ENCODE results near the gene OR52A1. TPM values are rescaled to one million over a fixed set of nuclear protein-coding genes. Genes with fewer than 3 reads are reported as not detected.

OR52A1 gene
- polyA plus RNA-seq, 3 donors, result not detected

GRCh38 chr11:5102246-5102645, 52.3 kb downstream of the OR52A1 start:
- Histone ChIP-seq H3K4me3 (replicated peaks in 1 of 3; ENCODE audit: low read depth in 2 of 3, low read length in 3 of 3) (no peak overlapping the region), H3K4me1 (ENCODE audit: control insufficient read depth in 1 of 2, insufficient read depth in 2 of 2, low read length in 2 of 2) (no peaks in the 10 kb centered on the region), H3K9me3 (replicated peaks in 1 of 2; ENCODE audit: control insufficient read depth in 1 of 2, insufficient read depth in 1 of 2, low read length in 2 of 2) (no peaks in the 10 kb centered on the region), H3K9ac (ENCODE audit: insufficient read depth, low read length, poor library complexity, severe bottlenecking) (no peak overlapping the region), H3K36me3 (replicated peaks in 1 of 2; ENCODE audit: control insufficient read depth in 1 of 2, insufficient read depth in 2 of 2, low read length in 2 of 2) (no peaks in the 10 kb centered on the region), H3K27me3 (ENCODE audit: control insufficient read depth in 2 of 2, insufficient read depth in 2 of 2, low read length in 2 of 2) (no peaks in the 10 kb centered on the region), H2AFZ (ENCODE audit: insufficient read depth, low read depth, low read length, poor library complexity, severe bottlenecking) (no peak overlapping the region), H4K20me1 (ENCODE audit: insufficient read depth, low read length) (no peaks in the 10 kb centered on the region), H3K27ac (ENCODE audit: low read depth in 1 of 2, low read length in 2 of 2) (no peak overlapping the region), H3K4me2 (replicated peaks; ENCODE audit: extremely low read depth, low read length, poor library complexity, severe bottlenecking) (no peak overlapping the region), H3K79me2 (ENCODE audit: insufficient read depth, low read length) (no peaks in the 10 kb centered on the region)
- WGBS (ENCODE audit: insufficient coverage), result no CpG with 5 or more reads among the region's 2 CpGs
- no peaks in the 10 kb centered on the region for H3K9me3 Mint-ChIP-seq
- no peak overlapping the region for H3K27ac Mint-ChIP-seq
- intact Hi-C loops (cut with micrococcal nuclease), result no loop called here
- H3K4me3 Mint-ChIP-seq, result no peak overlapping the region
- no peak for TF ChIP-seq CTCF (IDR thresholded peaks at IDR 0.05)
- no peaks in the 10 kb centered on the region for H3K4me1 Mint-ChIP-seq
- DNase-seq, result no peak
- H3K36me3 Mint-ChIP-seq, result no peaks in the 10 kb centered on the region
- peaks cover 0 to 2% (median 2%) of the 10 kb centered on the region in 3 donors for H3K27me3 Mint-ChIP-seq (ENCODE audit: low read depth in 3 of 3)

GRCh38 chr11:5096011-5096410, 58.5 kb downstream of the OR52A1 start:
- no peak overlapping the region for H3K27ac Mint-ChIP-seq
- no peak overlapping the region for H3K4me3 ChIP-seq (replicated peaks in 1 of 3; ENCODE audit: low read depth in 2 of 3, low read length in 3 of 3)
- H3K9me3 Mint-ChIP-seq, result no peaks in the 10 kb centered on the region
- H4K20me1 ChIP-seq (ENCODE audit: insufficient read depth, low read length), result no peaks in the 10 kb centered on the region
- H3K9me3 ChIP-seq (replicated peaks in 1 of 2; ENCODE audit: control insufficient read depth in 1 of 2, insufficient read depth in 1 of 2, low read length in 2 of 2), result no peaks in the 10 kb centered on the region
- H3K27ac ChIP-seq (ENCODE audit: low read depth in 1 of 2, low read length in 2 of 2), result no peak overlapping the region
- no peak for TF ChIP-seq CTCF (IDR thresholded peaks at IDR 0.05)
- no CpG with 5 or more reads among the region's 2 CpGs for WGBS (ENCODE audit: insufficient coverage)
- H3K9ac ChIP-seq (ENCODE audit: insufficient read depth, low read length, poor library complexity, severe bottlenecking), result no peak overlapping the region
- no peak overlapping the region for H3K4me3 Mint-ChIP-seq
- no peak for DNase-seq
- H3K79me2 ChIP-seq (ENCODE audit: insufficient read depth, low read length), result no peaks in the 10 kb centered on the region
- no peak overlapping the region for H3K4me2 ChIP-seq (replicated peaks; ENCODE audit: extremely low read depth, low read length, poor library complexity, severe bottlenecking)
- H3K36me3 Mint-ChIP-seq, result no peaks in the 10 kb centered on the region
- no peak overlapping the region for H2AFZ ChIP-seq (ENCODE audit: insufficient read depth, low read depth, low read length, poor library complexity, severe bottlenecking)
- no peaks in the 10 kb centered on the region for H3K27me3 ChIP-seq (ENCODE audit: control insufficient read depth in 2 of 2, insufficient read depth in 2 of 2, low read length in 2 of 2)
- peaks cover 0 to 2% (median 2%) of the 10 kb centered on the region in 3 donors for H3K27me3 Mint-ChIP-seq (ENCODE audit: low read depth in 3 of 3)
- no peaks in the 10 kb centered on the region for H3K36me3 ChIP-seq (replicated peaks in 1 of 2; ENCODE audit: control insufficient read depth in 1 of 2, insufficient read depth in 2 of 2, low read length in 2 of 2)
- H3K4me1 Mint-ChIP-seq, result no peaks in the 10 kb centered on the region
- intact Hi-C loops (cut with micrococcal nuclease), result no loop called here
- H3K4me1 ChIP-seq (ENCODE audit: control insufficient read depth in 1 of 2, insufficient read depth in 2 of 2, low read length in 2 of 2), result no peaks in the 10 kb centered on the region

Other genes with a start within 250 kb of the OR52A1 start
- not detected for gene OR51G2, start 235.4 kb downstream of the OR52A1 start, polyA plus RNA-seq
- not detected for gene OR51G1, start 230.4 kb downstream of the OR52A1 start, polyA plus RNA-seq
- not detected for gene OR51A4, start 207.2 kb downstream of the OR52A1 start, polyA plus RNA-seq
- gene OR51A2, start 199.0 kb downstream of the OR52A1 start, polyA plus RNA-seq, result not detected
- gene OR51L1, start 159.9 kb downstream of the OR52A1 start, polyA plus RNA-seq, result not detected
- gene OR52J3, start 108.2 kb downstream of the OR52A1 start, polyA plus RNA-seq, result not detected
- gene OR52E2, start 95.1 kb downstream of the OR52A1 start, polyA plus RNA-seq, result not detected
- not detected for gene OR52E1, start 85.2 kb downstream of the OR52A1 start, polyA plus RNA-seq
- gene OR52A5, start 16.4 kb downstream of the OR52A1 start, polyA plus RNA-seq, result not detected
- gene OR51V1, start 45.9 kb upstream of the OR52A1 start, polyA plus RNA-seq, result not detected
- 100 to 1,000 TPM in 2 of 3 donors, 1 to 10 TPM in 1; 3.0 to 298 (median 278) TPM for gene HBB, start 72.3 kb upstream of the OR52A1 start, polyA plus RNA-seq
- not detected for gene HBD, start 79.7 kb upstream of the OR52A1 start, polyA plus RNA-seq
- gene HBG1, start 95.1 kb upstream of the OR52A1 start, polyA plus RNA-seq, result not detected
- 1 to 10 TPM in 1 of 3 donors, not detected in 2; 5.1 TPM for gene HBG2, start 100.0 kb upstream of the OR52A1 start, polyA plus RNA-seq
- gene HBE1, start 115.2 kb upstream of the OR52A1 start, polyA plus RNA-seq, result not detected
- gene OR51B4, start 147.2 kb upstream of the OR52A1 start, polyA plus RNA-seq, result not detected
- gene OR51B2, start 169.5 kb upstream of the OR52A1 start, polyA plus RNA-seq, result not detected
- gene OR51B5, start 188.8 kb upstream of the OR52A1 start, polyA plus RNA-seq, result not detected
- not detected for gene OR51B6, start 196.8 kb upstream of the OR52A1 start, polyA plus RNA-seq
- not detected for gene OR51M1, start 229.1 kb upstream of the OR52A1 start, polyA plus RNA-seq

All from CD14-positive monocyte (primary cell).